ENCODE data around the gene KRT39.

Gene KRT39

DNA sequence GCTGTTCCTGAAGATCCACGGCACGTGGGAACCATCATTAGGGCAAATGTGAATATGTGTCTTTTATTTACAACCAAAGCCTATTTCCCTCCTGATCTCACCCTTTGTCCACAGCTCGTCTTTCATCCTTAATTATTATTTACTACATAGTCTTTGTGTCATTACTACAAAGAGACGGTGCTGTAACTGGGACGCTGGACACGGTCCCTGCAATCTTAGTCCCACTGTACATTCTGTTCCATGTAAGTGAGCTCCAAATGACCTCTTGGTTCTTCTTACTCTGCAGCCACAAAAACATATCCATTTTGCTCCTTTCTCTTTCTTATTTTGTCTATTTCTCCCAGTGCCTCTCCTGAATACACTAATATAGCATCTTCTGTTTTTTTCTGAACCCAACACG lies 16.6 kb downstream of the KRT39 start:
- Histone ChIP-seq H3K36me3 (no peaks in the 10 kb centered on the region), H3K27me3 (peaks cover 0 to 27% of the 10 kb centered on the region in 2 donors), H3K9me3 (no peaks in the 10 kb centered on the region), H3K27ac (no peak overlapping the region), H3K4me3 (no peak overlapping the region), H3K4me1 (peaks cover 0 to 4% (median 0%) of the 10 kb centered on the region in 4 donors)
- intact Hi-C loops (cut with DNase I; ENCODE audit: low total_unique reads), result no loop called here
- TF ChIP-seq, protein P1, sequence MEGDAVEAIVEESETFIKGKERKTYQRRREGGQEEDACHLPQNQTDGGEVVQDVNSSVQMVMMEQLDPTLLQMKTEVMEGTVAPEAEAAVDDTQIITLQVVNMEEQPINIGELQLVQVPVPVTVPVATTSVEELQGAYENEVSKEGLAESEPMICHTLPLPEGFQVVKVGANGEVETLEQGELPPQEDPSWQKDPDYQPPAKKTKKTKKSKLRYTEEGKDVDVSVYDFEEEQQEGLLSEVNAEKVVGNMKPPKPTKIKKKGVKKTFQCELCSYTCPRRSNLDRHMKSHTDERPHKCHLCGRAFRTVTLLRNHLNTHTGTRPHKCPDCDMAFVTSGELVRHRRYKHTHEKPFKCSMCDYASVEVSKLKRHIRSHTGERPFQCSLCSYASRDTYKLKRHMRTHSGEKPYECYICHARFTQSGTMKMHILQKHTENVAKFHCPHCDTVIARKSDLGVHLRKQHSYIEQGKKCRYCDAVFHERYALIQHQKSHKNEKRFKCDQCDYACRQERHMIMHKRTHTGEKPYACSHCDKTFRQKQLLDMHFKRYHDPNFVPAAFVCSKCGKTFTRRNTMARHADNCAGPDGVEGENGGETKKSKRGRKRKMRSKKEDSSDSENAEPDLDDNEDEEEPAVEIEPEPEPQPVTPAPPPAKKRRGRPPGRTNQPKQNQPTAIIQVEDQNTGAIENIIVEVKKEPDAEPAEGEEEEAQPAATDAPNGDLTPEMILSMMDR (IDR thresholded peaks at IDR 0.05), result no peak
- DNase-seq, result no peak

DNA sequence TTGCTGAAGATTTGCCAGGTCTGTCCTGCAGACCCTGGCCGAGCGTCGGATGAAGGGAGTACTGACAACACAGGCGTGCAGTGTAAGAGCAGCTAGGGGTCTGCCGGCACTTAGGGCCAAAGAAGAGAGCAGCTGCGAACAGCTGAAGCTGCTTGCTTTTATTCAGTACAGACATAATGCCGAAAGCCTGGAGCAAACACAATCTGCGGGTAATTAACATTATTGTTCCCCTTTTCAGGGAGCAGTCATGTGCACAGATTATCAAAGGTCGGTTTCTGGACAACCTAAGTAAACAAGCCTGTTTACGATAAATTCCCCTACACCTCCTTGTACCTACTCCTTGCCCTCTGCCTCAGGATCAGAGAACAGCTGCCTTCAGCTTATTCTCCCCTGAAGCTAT lies 17.3 kb downstream of the KRT39 start:
- Histone ChIP-seq H3K4me3 (no peak overlapping the region), H3K4me1 (peaks cover 0 to 4% (median 0%) of the 10 kb centered on the region in 4 donors), H3K27ac (no peak overlapping the region), H3K36me3 (no peaks in the 10 kb centered on the region), H3K27me3 (peaks cover 0 to 27% of the 10 kb centered on the region in 2 donors), H3K9me3 (no peaks in the 10 kb centered on the region)
- intact Hi-C loops (cut with DNase I; ENCODE audit: low total_unique reads), result no loop called here
- TF ChIP-seq, protein P1 (IDR thresholded peaks at IDR 0.05), result no peak
- DNase-seq, result no peak

DNA sequence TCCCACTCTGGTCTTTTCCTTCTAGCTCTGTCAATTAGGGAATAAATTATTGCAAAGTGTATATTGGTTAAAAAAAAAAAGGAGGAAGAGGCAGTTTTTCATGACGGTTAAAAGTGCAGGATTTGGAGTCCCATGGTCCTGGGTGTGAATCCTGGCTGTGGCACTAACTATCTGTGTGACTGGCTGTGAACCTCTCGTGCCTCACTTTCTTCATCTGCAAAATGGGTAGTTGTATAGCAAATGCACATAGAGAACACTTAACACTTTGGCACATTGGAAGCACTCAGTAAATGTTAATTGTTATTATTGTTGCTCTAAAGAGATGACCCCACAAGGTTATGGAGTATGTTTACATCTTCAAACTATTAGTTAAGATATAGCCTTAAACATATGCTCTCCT lies 18.8 kb downstream of the KRT39 start:
- Histone ChIP-seq H3K4me3 (no peak overlapping the region), H3K27me3 (peaks cover 0 to 27% of the 10 kb centered on the region in 2 donors), H3K27ac (no peak overlapping the region), H3K9me3 (no peaks in the 10 kb centered on the region), H3K36me3 (no peaks in the 10 kb centered on the region), H3K4me1 (peaks cover 0 to 1% (median 0%) of the 10 kb centered on the region in 4 donors)
- TF ChIP-seq, protein P1 (IDR thresholded peaks at IDR 0.05), result no peak
- no peak for DNase-seq
- intact Hi-C loops (cut with DNase I; ENCODE audit: low total_unique reads), result no loop called here

DNA sequence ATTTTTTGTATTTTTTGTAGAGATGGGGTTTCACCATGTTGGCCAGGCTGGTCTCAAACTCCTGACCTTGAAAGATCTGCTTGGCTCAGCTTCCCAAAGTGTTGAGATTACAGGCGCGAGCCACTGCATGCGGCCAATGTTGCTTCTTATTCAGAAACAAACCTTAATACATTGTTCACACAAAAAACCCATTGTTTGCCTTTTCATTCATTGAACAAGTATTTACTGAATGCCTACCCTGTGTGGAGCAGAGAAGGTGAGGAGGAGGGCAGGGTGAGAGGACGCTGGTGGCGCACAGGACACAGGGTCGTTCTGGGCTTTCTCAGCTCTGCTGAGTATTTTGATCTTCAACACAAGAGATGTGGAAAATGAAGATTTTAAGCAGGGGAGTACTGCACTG lies 21.3 kb downstream of the KRT39 start:
- intact Hi-C loops (cut with DNase I; ENCODE audit: low total_unique reads), result no loop called here
- H3K36me3 ChIP-seq, result no peaks in the 10 kb centered on the region
- no peak overlapping the region for H3K27ac ChIP-seq
- H3K9me3 ChIP-seq, result no peaks in the 10 kb centered on the region
- no peaks in the 10 kb centered on the region for H3K4me1 ChIP-seq
- no peak overlapping the region for H3K4me3 ChIP-seq
- H3K27me3 ChIP-seq, result peaks cover 0 to 27% of the 10 kb centered on the region in 2 donors
- DNase-seq, result no peak
- TF ChIP-seq, protein P1 (IDR thresholded peaks at IDR 0.05), result no peak

DNA sequence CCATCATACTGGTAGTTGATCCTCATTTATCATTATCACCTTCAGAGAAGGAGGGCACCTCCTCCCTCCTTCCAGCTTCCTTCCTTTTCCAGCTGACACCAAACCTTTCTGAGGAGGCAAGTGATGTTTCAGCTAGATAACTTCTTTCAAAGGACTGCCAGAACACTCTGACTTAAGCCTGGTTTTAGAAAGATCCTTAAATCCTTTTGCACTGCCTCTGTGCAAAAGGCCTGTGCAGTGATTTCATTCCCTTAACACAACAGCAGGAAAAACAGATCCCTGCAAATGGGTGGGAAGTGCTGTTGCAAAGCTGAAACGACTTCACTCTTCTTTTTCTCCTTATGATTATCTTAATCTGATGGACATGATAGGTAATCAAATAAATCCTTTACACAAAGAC lies 22.2 kb downstream of the KRT39 start:
- TF ChIP-seq, protein P1 (IDR thresholded peaks at IDR 0.05), result no peak
- H3K27me3 ChIP-seq, result peaks cover 0 to 24% of the 10 kb centered on the region in 2 donors
- no peak overlapping the region for H3K4me3 ChIP-seq
- DNase-seq, result no peak
- H3K27ac ChIP-seq, result no peak overlapping the region
- H3K9me3 ChIP-seq, result no peaks in the 10 kb centered on the region
- H3K36me3 ChIP-seq, result no peaks in the 10 kb centered on the region
- no peaks in the 10 kb centered on the region for H3K4me1 ChIP-seq
- intact Hi-C loops (cut with DNase I; ENCODE audit: low total_unique reads), result no loop called here

DNA sequence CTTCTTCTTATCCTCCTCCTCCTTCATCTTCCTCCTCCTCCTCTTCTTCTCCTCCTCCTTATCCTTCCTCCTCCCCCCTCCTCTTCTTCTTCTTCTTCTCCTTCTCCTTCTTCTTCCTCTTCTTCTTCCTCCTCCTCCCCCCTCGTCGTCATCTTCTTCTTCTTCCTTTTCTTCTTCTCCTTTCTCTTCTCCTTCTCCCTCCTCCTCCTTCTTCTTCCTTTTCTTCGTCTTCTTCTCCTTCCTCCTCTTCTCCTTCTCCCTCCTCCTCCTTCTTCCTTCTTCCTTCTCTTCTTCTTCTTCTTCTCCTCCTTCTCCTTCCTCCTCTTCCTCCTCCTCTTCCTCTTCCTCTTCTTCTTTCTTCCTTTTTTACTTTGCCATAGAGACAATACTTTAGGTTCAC lies 24.2 kb downstream of the KRT39 start:
- TF ChIP-seq, protein P1 (IDR thresholded peaks at IDR 0.05), result no peak
- Histone ChIP-seq H3K27ac (no peak overlapping the region), H3K9me3 (no peaks in the 10 kb centered on the region), H3K4me3 (no peak overlapping the region), H3K4me1 (no peaks in the 10 kb centered on the region), H3K27me3 (peaks cover 0 to 9% of the 10 kb centered on the region in 2 donors), H3K36me3 (no peaks in the 10 kb centered on the region)
- intact Hi-C loops (cut with DNase I; ENCODE audit: low total_unique reads), result no loop called here
- DNase-seq, result no peak

All from tibial artery (tissue), 4 donors.